ENCODE results near the gene ARRDC1.

GRCh38 chr9:137656416-137656815 lies 50.9 kb downstream of the ARRDC1 start:
- no peak for TF ChIP-seq EZH2 (IDR thresholded peaks at IDR 0.05)
- no peak for TF ChIP-seq POLR2AphosphoS5 (IDR thresholded peaks at IDR 0.05; ENCODE audit: borderline replicate concordance, low read depth, low read length)
- no peak for TF ChIP-seq FOXP2 (optimal IDR thresholded peaks at IDR 0.05; ENCODE audit: control extremely low read depth, extremely low read length, insufficient read depth)

Data from SK-N-MC (cell line).